B cell (primary cell): ENCODE measurements around the gene LMAN1. TPM values are rescaled to one million over a fixed set of nuclear protein-coding genes. Genes with fewer than 3 reads are reported as not detected.

ENCODE experiments used
- ATAC-seq: fragments of 200-7000 bp; cut with Tn5 transposase; one replicate; pipeline ENCODE4 v1.10.0; 2021; ENCODE audit warnings: low read depth, mild to moderate bottlenecking, moderate number of reproducible peaks, moderate library complexity
- CTCF ChIA-PET: fragments of 350-600 bp; sonication (Branson Sonifier 250); formaldehyde crosslinking; loops from one replicate; lab custom pipeline; 2021; ENCODE audit warnings: antibody characterized with exemption, inconsistent platforms; lab: Charles Lee
- POLR2A ChIA-PET: fragments of 350-600 bp; sonication (Branson Sonifier 250); formaldehyde crosslinking; loops from one replicate; lab custom pipeline; 2021; ENCODE audit warnings: antibody characterized with exemption; lab: Charles Lee
- DNase-seq: peaks from one replicate; pipeline ENCODE4 v3.0.0; 2013
- H2AFZ ChIP-seq: 2 replicates; pipeline ENCODE4 v1.6.1; 2012; ENCODE audit warnings: mild to moderate bottlenecking, low read depth, low read length; ENCODE audit not compliant: insufficient read depth, poor library complexity, severe bottlenecking
- H3K27ac ChIP-seq, 2 donors: 1 replicate in 1 of 2; 2 replicates in 1 of 2; pipeline ENCODE4 v1.5.1; 2012 to 2013; ENCODE audit warnings: low read length in 2 of 2, mild to moderate bottlenecking in 2 of 2, moderate library complexity in 1 of 2
- H3K27me3 ChIP-seq, 4 experiments: fragments of 200-600 bp in 1 of 4; sonication (generic) in 1 of 4; replicated peaks in 1 of 4; 1 replicate in 2 of 4; 2 replicates in 2 of 4; pipeline versions ENCODE4 v1.6.1 to v1.7.0; 2013 to 2016; ENCODE audit warnings: low read length in 3 of 4, mild to moderate bottlenecking in 2 of 4, mixed read lengths in 1 of 4, moderate library complexity in 1 of 4; ENCODE audit not compliant: insufficient read depth in 4 of 4, control insufficient read depth in 3 of 4; ENCODE audit errors: control extremely low read depth in 1 of 4
- H3K36me3 ChIP-seq, 2 experiments: replicated peaks in 1 of 2; 1 replicate in 1 of 2; 2 replicates in 1 of 2; pipeline versions ENCODE4 v1.6.1 to v1.7.1; 2013; ENCODE audit warnings: low read length in 1 of 2; ENCODE audit not compliant: insufficient read depth in 2 of 2, control insufficient read depth in 1 of 2; ENCODE audit errors: control extremely low read depth in 1 of 2, extremely low read depth in 1 of 2
- H3K4me1 ChIP-seq, 2 donors: fragments of 200-600 bp in 1 of 2; sonication (generic) in 1 of 2; 1 replicate in 1 of 2; 2 replicates in 1 of 2; pipeline versions ENCODE4 v1.5.1 to v1.6.1; 2013 to 2017; ENCODE audit warnings: low read length in 2 of 2; ENCODE audit not compliant: control insufficient read depth in 2 of 2, insufficient read depth in 2 of 2
- H3K4me2 ChIP-seq: replicated peaks from 2 replicates; pipeline ENCODE3; 2012; ENCODE audit warnings: mild to moderate bottlenecking, low read depth, low read length; ENCODE audit not compliant: poor library complexity, severe bottlenecking
- H3K4me3 ChIP-seq, 5 experiments: fragments of 200-600 bp in 1 of 5; sonication (generic) in 1 of 5; 1 replicate in 3 of 5; 2 replicates in 2 of 5; pipeline versions ENCODE4 v1.5.1 to v1.7.0; 2011 to 2016; ENCODE audit warnings: low read length in 4 of 5, mild to moderate bottlenecking in 4 of 5, low read depth in 2 of 5, control low read depth in 1 of 5, moderate library complexity in 1 of 5; ENCODE audit not compliant: insufficient read depth in 1 of 5; ENCODE audit errors: control extremely low read depth in 1 of 5, extremely low read depth in 1 of 5
- H3K79me2 ChIP-seq: fragments of 200-600 bp; sonication (generic); one replicate; pipeline ENCODE4 v1.6.0; 2016; ENCODE audit warnings: low read length; ENCODE audit not compliant: control insufficient read depth, insufficient read depth
- H3K9ac ChIP-seq: fragments of 200-600 bp; sonication (generic); 2 replicates; pipeline ENCODE4 v1.6.1; 2017; ENCODE audit warnings: mild to moderate bottlenecking, low read length, moderate library complexity
- H3K9me3 ChIP-seq, 3 donors: one replicate each; pipeline versions ENCODE4 v1.6.1 to v1.7.1; 2013; ENCODE audit warnings: low read length in 2 of 3; ENCODE audit not compliant: control insufficient read depth in 2 of 3, insufficient read depth in 1 of 3; ENCODE audit errors: control extremely low read depth in 1 of 3
- H4K20me1 ChIP-seq: 2 replicates; pipeline ENCODE4 v1.6.0; 2012; ENCODE audit warnings: mild to moderate bottlenecking, low read length; ENCODE audit not compliant: insufficient read depth, control insufficient read depth, poor library complexity, severe bottlenecking
- H3K27ac Mint-ChIP-seq: one replicate; pipeline ENCODE4 v1.8.0; 2021; ENCODE audit warnings: mixed read lengths
- H3K27me3 Mint-ChIP-seq: one replicate; pipeline ENCODE4 v1.8.0; 2021; ENCODE audit warnings: mixed read lengths
- H3K4me1 Mint-ChIP-seq: one replicate; pipeline ENCODE4 v1.8.0; 2021; ENCODE audit warnings: mixed read lengths
- H3K4me3 Mint-ChIP-seq: one replicate; pipeline ENCODE4 v1.8.0; 2021; ENCODE audit warnings: mixed read lengths
- H3K9me3 Mint-ChIP-seq: one replicate; pipeline ENCODE4 v1.8.0; 2022; ENCODE audit warnings: mixed read lengths; ENCODE audit not compliant: insufficient read depth
- EZH2 ChIP-seq: IDR thresholded peaks from 2 replicates; pipeline ENCODE4 v1.6.1; 2012; ENCODE audit warnings: borderline replicate concordance, low read depth, mild to moderate bottlenecking, moderate library complexity, low read length; ENCODE audit not compliant: insufficient read depth, poor library complexity, severe bottlenecking
- WGBS: methylation state at CpG from one replicate; pipeline ENCODE4 v1.1.5; 2013; ENCODE audit warnings: missing lambda C conversion rate; ENCODE audit not compliant: insufficient coverage; 5-methylcytosine and 5-hydroxymethylcytosine counted together
- intact Hi-C: fragments of 100-400 bp; cut with micrococcal nuclease; formaldehyde crosslinking; loops from one replicate; pipeline ENCODE4 v1.10.0; 2022
- polyA plus RNA-seq: library from polyadenylated mRNA; depleted of rRNA; stranded (reverse); fragments of >200 nt; gene quantifications from 2 replicates; pipeline ENCODE4 v1.2.3, GENCODE V29; 2012
- total RNA-seq, 2 donors: library from RNA; stranded (reverse); fragments of 120-200 nt in 1 of 2; gene quantifications; 1 replicate in 1 of 2; 2 replicates in 1 of 2; pipeline versions ENCODE4 v1.2.3 to v1.2.4, GENCODE V29; 2013 to 2022
- TF ChIP-seq, protein P1 (sequence below): fragments of 200-600 bp; IDR thresholded peaks from one replicate; pipeline ENCODE4 v1.8.0; 2022; ENCODE audit warnings: antibody characterized with exemption, mild to moderate bottlenecking

LMAN1 gene
- total and polyA plus RNA-seq, 2 donors (not counting 1 experiment from before 2014, with no cell fraction given): 9.2 to 41.1 TPM

DNA sequence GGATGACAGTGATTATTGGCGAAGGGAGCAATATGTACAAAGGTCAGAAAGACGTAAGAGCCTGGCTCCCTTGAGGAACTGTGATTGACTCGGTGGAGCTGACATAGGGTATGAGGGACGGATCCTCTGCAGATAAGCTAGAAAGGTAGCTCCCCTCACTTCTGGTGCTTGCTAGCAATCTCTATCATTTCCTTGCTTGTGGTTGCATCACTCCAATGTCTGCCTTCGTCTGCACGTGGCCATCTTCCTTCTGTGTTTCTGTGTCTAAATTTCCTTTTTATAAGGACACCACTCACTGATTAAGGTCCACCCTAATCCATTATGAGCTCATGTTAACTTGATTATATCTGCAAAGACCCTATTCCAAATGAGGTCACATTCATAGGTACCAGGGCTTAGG, 22.9 kb upstream of the LMAN1 start:
- Histone ChIP-seq H3K4me1 (no peaks in the 10 kb centered on the region), H3K27me3 (peaks cover 0 to 4% (median 0%) of the 10 kb centered on the region in 4 experiments), H3K9me3 (no peaks in the 10 kb centered on the region), H4K20me1 (no peaks in the 10 kb centered on the region), H2AFZ (no peak overlapping the region), H3K4me2 (no peak overlapping the region), H3K36me3 (no peaks in the 10 kb centered on the region), H3K27ac (no peak overlapping the region), H3K9ac (no peak overlapping the region), H3K79me2 (no peaks in the 10 kb centered on the region), H3K4me3 (no peak overlapping the region)
- 87% methylated on average over 6 of the region's 6 CpGs for WGBS
- peaks cover 26% of the 10 kb centered on the region for H3K27me3 Mint-ChIP-seq
- no peak overlapping the region for H3K27ac Mint-ChIP-seq
- DNase-seq (no peak), ATAC-seq (no peak)
- peaks cover 5% of the 10 kb centered on the region for H3K4me1 Mint-ChIP-seq
- H3K4me3 Mint-ChIP-seq: no peak overlapping the region
- CTCF ChIA-PET: no interaction called here
- no peak for TF ChIP-seq EZH2
- TF ChIP-seq, protein P1, sequence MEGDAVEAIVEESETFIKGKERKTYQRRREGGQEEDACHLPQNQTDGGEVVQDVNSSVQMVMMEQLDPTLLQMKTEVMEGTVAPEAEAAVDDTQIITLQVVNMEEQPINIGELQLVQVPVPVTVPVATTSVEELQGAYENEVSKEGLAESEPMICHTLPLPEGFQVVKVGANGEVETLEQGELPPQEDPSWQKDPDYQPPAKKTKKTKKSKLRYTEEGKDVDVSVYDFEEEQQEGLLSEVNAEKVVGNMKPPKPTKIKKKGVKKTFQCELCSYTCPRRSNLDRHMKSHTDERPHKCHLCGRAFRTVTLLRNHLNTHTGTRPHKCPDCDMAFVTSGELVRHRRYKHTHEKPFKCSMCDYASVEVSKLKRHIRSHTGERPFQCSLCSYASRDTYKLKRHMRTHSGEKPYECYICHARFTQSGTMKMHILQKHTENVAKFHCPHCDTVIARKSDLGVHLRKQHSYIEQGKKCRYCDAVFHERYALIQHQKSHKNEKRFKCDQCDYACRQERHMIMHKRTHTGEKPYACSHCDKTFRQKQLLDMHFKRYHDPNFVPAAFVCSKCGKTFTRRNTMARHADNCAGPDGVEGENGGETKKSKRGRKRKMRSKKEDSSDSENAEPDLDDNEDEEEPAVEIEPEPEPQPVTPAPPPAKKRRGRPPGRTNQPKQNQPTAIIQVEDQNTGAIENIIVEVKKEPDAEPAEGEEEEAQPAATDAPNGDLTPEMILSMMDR: no peak
- intact Hi-C loops: no loop called here
- POLR2A ChIA-PET: no interaction called here
- H3K9me3 Mint-ChIP-seq: no peaks in the 10 kb centered on the region

DNA sequence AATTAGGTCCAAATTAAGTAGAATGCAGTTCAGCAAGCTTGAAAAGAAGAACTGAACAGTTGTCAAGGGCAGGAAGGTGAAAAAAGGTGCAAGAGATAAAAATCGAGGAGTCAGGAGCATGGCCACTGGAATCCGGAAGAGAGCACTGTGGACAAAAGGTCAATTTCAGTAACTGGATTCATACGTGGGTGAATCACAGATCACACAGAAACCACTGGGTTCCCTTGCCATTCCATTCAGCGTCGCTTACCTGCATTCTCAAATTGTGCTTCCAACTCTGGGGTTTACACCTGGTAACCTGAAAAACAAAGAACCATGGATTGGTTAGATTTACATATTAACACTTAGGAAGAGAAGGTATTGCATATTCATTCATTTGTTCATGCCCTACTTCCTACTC, 21.6 kb upstream of the LMAN1 start:
- WGBS: 92% methylated on average over 3 of the region's 5 CpGs

More for the DNA sequence above, 21.6 kb upstream of the LMAN1 start:
- H3K79me2 ChIP-seq: no peaks in the 10 kb centered on the region
- no peak overlapping the region for H3K27ac ChIP-seq
- Mint-ChIP-seq H3K4me3 (no peak overlapping the region), H3K27ac (no peak overlapping the region), H3K4me1 (peaks cover 5% of the 10 kb centered on the region), H3K27me3 (peaks cover 26% of the 10 kb centered on the region), H3K9me3 (no peaks in the 10 kb centered on the region)
- ChIA-PET CTCF (no interaction called here), POLR2A (no interaction called here)
- no peak overlapping the region for H2AFZ ChIP-seq
- DNase-seq: no peak
- H3K36me3 ChIP-seq: no peaks in the 10 kb centered on the region
- no peak overlapping the region for H3K4me2 ChIP-seq
- no peaks in the 10 kb centered on the region for H3K9me3 ChIP-seq
- H3K4me3 ChIP-seq: no peak overlapping the region
- TF ChIP-seq EZH2: no peak
- TF ChIP-seq, protein P1: no peak
- no peaks in the 10 kb centered on the region for H4K20me1 ChIP-seq
- no peak for ATAC-seq
- H3K27me3 ChIP-seq: peaks cover 0 to 5% (median 0%) of the 10 kb centered on the region in 4 experiments
- intact Hi-C loops: no loop called here
- H3K4me1 ChIP-seq: no peaks in the 10 kb centered on the region
- H3K9ac ChIP-seq: no peak overlapping the region
